ENCODE measurements around the gene JUNB.

Gene JUNB

GRCh38 chr19:12785431-12786031 is 5.8 kb upstream of the JUNB start:
- no peak for TF ChIP-seq CTCF (IDR thresholded peaks at IDR 0.05; ENCODE audit: low read depth, low read length)
- no peak for DNase-seq (ENCODE audit: extremely low read depth, low read depth)

- no peak for TF ChIP-seq CTCF (IDR thresholded peaks at IDR 0.05; ENCODE audit: low read depth, low read length)
- no peak for DNase-seq (ENCODE audit: extremely low read depth, low read depth)
Measured at GRCh38 chr19:12786141-12786870, 5.0 kb upstream of the JUNB start.

- no peak for TF ChIP-seq CTCF (IDR thresholded peaks at IDR 0.05; ENCODE audit: low read depth, low read length)
- no peak for DNase-seq (ENCODE audit: extremely low read depth, low read depth)
Measured at GRCh38 chr19:12786952-12787351, 4.3 kb upstream of the JUNB start.

GRCh38 chr19:12787458-12787857 is 3.8 kb upstream of the JUNB start:
- TF ChIP-seq CTCF (IDR thresholded peaks at IDR 0.05; ENCODE audit: low read depth, low read length) = no peak
- no peak for DNase-seq (ENCODE audit: extremely low read depth, low read depth)

- DNase-seq (ENCODE audit: extremely low read depth, low read depth) = no peak
Measured at GRCh38 chr19:12788042-12788681, 3.1 kb upstream of the JUNB start.

GRCh38 chr19:12788682-12789097 is 2.6 kb upstream of the JUNB start:
- TF ChIP-seq CTCF (IDR thresholded peaks at IDR 0.05; ENCODE audit: low read depth, low read length) = no peak
- DNase-seq (ENCODE audit: extremely low read depth, low read depth) = no peak

More at GRCh38 chr19:12788042-12788681, 3.1 kb upstream of the JUNB start:
- TF ChIP-seq CTCF (IDR thresholded peaks at IDR 0.05; ENCODE audit: low read depth, low read length) = no peak

Measured in AG09319 (cell line).